HUES48 (cell line): Measurements from ENCODE around the gene GALNTL6.

Experiments used
- H3K27ac ChIP-seq: one replicate; pipeline ENCODE4 v1.7.0; 2013; ENCODE audit warnings: low read depth, low read length, inconsistent platforms
- H3K27me3 ChIP-seq: 2 replicates; pipeline ENCODE4 v1.6.1; 2013; ENCODE audit warnings: mild to moderate bottlenecking, low read length; ENCODE audit not compliant: control insufficient read depth, insufficient read depth
- H3K36me3 ChIP-seq: 2 replicates; pipeline ENCODE4 v1.6.1; 2013; ENCODE audit warnings: low read length; ENCODE audit not compliant: control insufficient read depth, insufficient read depth
- H3K4me1 ChIP-seq: 2 replicates; pipeline ENCODE4 v1.6.1; 2013; ENCODE audit warnings: mild to moderate bottlenecking, low read length; ENCODE audit not compliant: control insufficient read depth, insufficient read depth
- H3K4me3 ChIP-seq: 2 replicates; pipeline ENCODE4 v1.5.1; 2013; ENCODE audit warnings: mild to moderate bottlenecking, low read depth, low read length
- H3K9ac ChIP-seq: 2 replicates; pipeline ENCODE4 v1.6.1; 2013; ENCODE audit warnings: mild to moderate bottlenecking, low read depth, low read length, moderate library complexity
- H3K9me3 ChIP-seq: 2 replicates; pipeline ENCODE4 v1.6.1; 2013; ENCODE audit warnings: low read length; ENCODE audit not compliant: control insufficient read depth, insufficient read depth

Gene GALNTL6

GRCh38 chr4:171932238-171932637 is 119.0 kb downstream of the GALNTL6 start:
- Histone ChIP-seq H3K27me3 (no peaks in the 10 kb centered on the region), H3K9me3 (no peaks in the 10 kb centered on the region), H3K36me3 (no peaks in the 10 kb centered on the region), H3K9ac (no peak overlapping the region), H3K4me3 (no peak overlapping the region), H3K27ac (no peak overlapping the region), H3K4me1 (no peaks in the 10 kb centered on the region)

- Histone ChIP-seq H3K9ac (no peak overlapping the region), H3K4me3 (no peak overlapping the region), H3K9me3 (no peaks in the 10 kb centered on the region), H3K27ac (no peak overlapping the region), H3K4me1 (no peaks in the 10 kb centered on the region), H3K27me3 (no peaks in the 10 kb centered on the region), H3K36me3 (no peaks in the 10 kb centered on the region)
Observed at GRCh38 chr4:171940656-171941055, 127.5 kb downstream of the GALNTL6 start.

- H3K4me1 ChIP-seq = peaks cover 3% of the 10 kb centered on the region; the same call in 1 of the 2 replicates
- H3K9ac ChIP-seq = no peak overlapping the region
- no peaks in the 10 kb centered on the region for H3K9me3 ChIP-seq
- H3K4me3 ChIP-seq = no peak overlapping the region
- no peaks in the 10 kb centered on the region for H3K27me3 ChIP-seq
- no peaks in the 10 kb centered on the region for H3K36me3 ChIP-seq
- no peak overlapping the region for H3K27ac ChIP-seq
Observed at GRCh38 chr4:171947400-171947799, 134.2 kb downstream of the GALNTL6 start.

- H3K9me3 ChIP-seq = no peaks in the 10 kb centered on the region
- H3K4me3 ChIP-seq = no peak overlapping the region
- H3K36me3 ChIP-seq = no peaks in the 10 kb centered on the region
- H3K27ac ChIP-seq = no peak overlapping the region
- H3K9ac ChIP-seq = no peak overlapping the region
- H3K27me3 ChIP-seq = no peaks in the 10 kb centered on the region
- peaks cover 3% of the 10 kb centered on the region; the same call in 1 of the 2 replicates for H3K4me1 ChIP-seq
Observed at GRCh38 chr4:171948038-171948437, 134.8 kb downstream of the GALNTL6 start.

GRCh38 chr4:171954650-171955049 is 141.4 kb downstream of the GALNTL6 start:
- Histone ChIP-seq H3K4me3 (no peak overlapping the region), H3K9me3 (no peaks in the 10 kb centered on the region), H3K9ac (no peak overlapping the region), H3K27ac (no peak overlapping the region), H3K27me3 (no peaks in the 10 kb centered on the region), H3K36me3 (no peaks in the 10 kb centered on the region), H3K4me1 (0 out of 2 replicates have a peak, but pooled peaks cover 3% of the 10 kb centered on the region)

- Histone ChIP-seq H3K4me1 (0 out of 2 replicates have a peak, but pooled peaks cover 3% of the 10 kb centered on the region), H3K9me3 (no peaks in the 10 kb centered on the region), H3K9ac (no peak overlapping the region; the same call in 1 of the 2 replicates), H3K27me3 (no peaks in the 10 kb centered on the region), H3K27ac (no peak overlapping the region), H3K36me3 (no peaks in the 10 kb centered on the region), H3K4me3 (no peak overlapping the region)
Observed at GRCh38 chr4:171956678-171957077, 143.5 kb downstream of the GALNTL6 start.

GRCh38 chr4:171962110-171962509 is 148.9 kb downstream of the GALNTL6 start:
- Histone ChIP-seq H3K9me3 (no peaks in the 10 kb centered on the region), H3K36me3 (no peaks in the 10 kb centered on the region), H3K4me1 (0 out of 2 replicates have a peak, but pooled peaks cover 3% of the 10 kb centered on the region), H3K27me3 (no peaks in the 10 kb centered on the region), H3K4me3 (no peak overlapping the region), H3K27ac (no peak overlapping the region), H3K9ac (no peak overlapping the region)

- Histone ChIP-seq H3K4me1 (no peaks in the 10 kb centered on the region), H3K36me3 (no peaks in the 10 kb centered on the region), H3K9me3 (no peaks in the 10 kb centered on the region), H3K27me3 (no peaks in the 10 kb centered on the region), H3K9ac (no peak overlapping the region), H3K27ac (no peak overlapping the region), H3K4me3 (no peak overlapping the region)
Observed at GRCh38 chr4:171966356-171966755, 153.2 kb downstream of the GALNTL6 start.

GRCh38 chr4:171978216-171978615 is 165.0 kb downstream of the GALNTL6 start:
- H3K36me3 ChIP-seq = no peaks in the 10 kb centered on the region
- no peaks in the 10 kb centered on the region for H3K9me3 ChIP-seq
- no peak overlapping the region for H3K4me3 ChIP-seq
- no peaks in the 10 kb centered on the region; the same call in 1 of the 2 replicates for H3K4me1 ChIP-seq
- no peak overlapping the region for H3K27ac ChIP-seq
- H3K9ac ChIP-seq = no peak overlapping the region
- no peaks in the 10 kb centered on the region for H3K27me3 ChIP-seq

- no peaks in the 10 kb centered on the region for H3K9me3 ChIP-seq
- no peaks in the 10 kb centered on the region for H3K27me3 ChIP-seq
- H3K9ac ChIP-seq = no peak overlapping the region
- H3K27ac ChIP-seq = no peak overlapping the region
- no peak overlapping the region for H3K4me3 ChIP-seq
- peaks cover 8% of the 10 kb centered on the region for H3K4me1 ChIP-seq
- no peaks in the 10 kb centered on the region for H3K36me3 ChIP-seq
Observed at GRCh38 chr4:171979461-171979860, 166.3 kb downstream of the GALNTL6 start.

GRCh38 chr4:171981185-171981584 is 168.0 kb downstream of the GALNTL6 start:
- Histone ChIP-seq H3K4me3 (no peak overlapping the region), H3K9me3 (no peaks in the 10 kb centered on the region)

More at GRCh38 chr4:171981185-171981584, 168.0 kb downstream of the GALNTL6 start:
- H3K36me3 ChIP-seq = no peaks in the 10 kb centered on the region
- no peak overlapping the region for H3K27ac ChIP-seq
- no peaks in the 10 kb centered on the region for H3K27me3 ChIP-seq
- H3K4me1 ChIP-seq = peaks cover 12% of the 10 kb centered on the region
- H3K9ac ChIP-seq = no peak overlapping the region
